ENCODE results near the gene URM1. TPM values are rescaled to one million over a fixed set of nuclear protein-coding genes. Genes with fewer than 3 reads are reported as not detected.

URM1 gene
- polyA plus RNA-seq, 2 of the 4 experiments (the other 2 are of a cell fraction) = 43.6 to 50.6 TPM

DNA sequence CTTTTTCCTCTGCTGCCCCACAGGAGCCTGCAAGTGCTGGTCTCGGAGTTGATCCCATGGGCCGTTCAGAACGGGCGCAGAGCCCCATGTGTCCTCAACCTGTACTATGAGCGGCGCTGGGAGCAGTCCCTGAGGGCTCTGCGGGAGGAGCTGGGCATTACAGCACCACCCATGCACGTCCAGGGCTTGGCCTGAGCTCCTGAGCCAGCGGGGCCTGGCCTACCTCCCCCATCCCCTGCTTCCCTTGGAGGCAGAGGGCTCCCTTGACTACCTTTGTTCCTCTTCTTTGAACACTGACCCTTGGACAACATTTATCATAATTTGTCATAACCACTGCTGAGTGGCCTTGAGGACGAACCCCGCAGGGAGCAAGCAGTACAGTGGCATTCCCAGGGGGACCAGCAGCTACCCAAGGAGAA is 37.7 kb upstream of the URM1 start:
- POLR2A ChIA-PET = interaction anchor here (1.1 kb wide), 1 partner anchor 8 kb away, joined by 3 read pairs; no protein-coding TSS in a partner anchor
- DNase-seq (ENCODE audit: low read depth in 1 of 2, low spot score in 1 of 2) (no peak), FAIRE-seq (no peak), ATAC-seq (no peak)
- Histone ChIP-seq H3K9me3 (no peaks in the 10 kb centered on the region), H3K4me2 (no peak overlapping the region), H3K4me3 (no peak overlapping the region), H3K27ac (no peak overlapping the region), H3K4me1 (peaks cover 5% of the 10 kb centered on the region; the same call in 1 of the 3 replicates)
- CTCF ChIA-PET = interaction anchor here (0.6 to 6.6 kb wide), 5 partner anchors 8 to 1589 kb away, joined by 3 to 40 read pairs (median 7); no protein-coding TSS in a partner anchor
- 93% methylated on average over 11 of the region's 11 CpGs for WGBS (ENCODE audit: missing lambda C conversion rate)
- TF ChIP-seq BHLHE40 (IDR thresholded peaks at IDR 0.05; ENCODE audit: low read depth, low read length) (no peak), ATOH8 (CRISPR knock-in tag; IDR thresholded peaks at IDR 0.05; ENCODE audit: low read depth) (no peak), HEYL (CRISPR knock-in tag; IDR thresholded peaks at IDR 0.05) (no peak), CHD4 (IDR thresholded peaks at IDR 0.05; ENCODE audit: borderline replicate concordance) (no peak), RFX5 (IDR thresholded peaks at IDR 0.05) (no peak), HMGXB4 (CRISPR knock-in tag; IDR thresholded peaks at IDR 0.05; ENCODE audit: borderline replicate concordance) (no peak), RAD21 (conservative IDR thresholded peaks at IDR 0.05 in 1 of 2, IDR thresholded peaks at IDR 0.05 in 1 of 2) (no peak), HDAC2 (IDR thresholded peaks at IDR 0.05) (no peak), REST (IDR thresholded peaks at IDR 0.05) (no peak), POLR2A (IDR thresholded peaks at IDR 0.05; ENCODE audit: low read length) (no peak), NPAS2 (CRISPR knock-in tag; IDR thresholded peaks at IDR 0.05; ENCODE audit: borderline replicate concordance) (no peak), HOXB13 (CRISPR knock-in tag; IDR thresholded peaks at IDR 0.05; ENCODE audit: low read depth) (no peak), MYC (IDR thresholded peaks at IDR 0.05; ENCODE audit: borderline replicate concordance, low read length) (no peak), TFCP2L1 (CRISPR knock-in tag; IDR thresholded peaks at IDR 0.05) (no peak), MAFK (IDR thresholded peaks at IDR 0.05; ENCODE audit: partially characterized antibody) (no peak)
- TF ChIP-seq, protein P1, sequence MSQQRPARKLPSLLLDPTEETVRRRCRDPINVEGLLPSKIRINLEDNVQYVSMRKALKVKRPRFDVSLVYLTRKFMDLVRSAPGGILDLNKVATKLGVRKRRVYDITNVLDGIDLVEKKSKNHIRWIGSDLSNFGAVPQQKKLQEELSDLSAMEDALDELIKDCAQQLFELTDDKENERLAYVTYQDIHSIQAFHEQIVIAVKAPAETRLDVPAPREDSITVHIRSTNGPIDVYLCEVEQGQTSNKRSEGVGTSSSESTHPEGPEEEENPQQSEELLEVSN (IDR thresholded peaks at IDR 0.05; ENCODE audit: borderline replicate concordance, low read depth) = no peak

GRCh38 chr9:128335161-128335560 is 36.0 kb upstream of the URM1 start:
- H3K9me3 ChIP-seq = no peaks in the 10 kb centered on the region
- DNase-seq (ENCODE audit: low read depth in 1 of 2, low spot score in 1 of 2) (no peak), ATAC-seq (no peak), FAIRE-seq (no peak)
- 0 out of 3 replicates have a peak, but pooled peaks cover 4% of the 10 kb centered on the region for H3K4me1 ChIP-seq
- 94% methylated on average over 7 of the region's 7 CpGs for WGBS (ENCODE audit: missing lambda C conversion rate)
- ChIA-PET POLR2A (no interaction called here), CTCF (interaction anchor here (0.6 to 6.6 kb wide), 7 partner anchors 10 to 84 kb away, joined by 3 to 40 read pairs (median 3); no protein-coding TSS in a partner anchor)
- TF ChIP-seq, protein P1 (IDR thresholded peaks at IDR 0.05; ENCODE audit: borderline replicate concordance, low read depth) = no peak
- no peak for TF ChIP-seq JUNB (IDR thresholded peaks at IDR 0.05)
- no peak for TF ChIP-seq RNF2 (IDR thresholded peaks at IDR 0.05; ENCODE audit: borderline replicate concordance, low read depth)
- TF ChIP-seq CBX8 (IDR thresholded peaks at IDR 0.05) = no peak
- TF ChIP-seq FOSL2 (IDR thresholded peaks at IDR 0.05) = no peak
- TF ChIP-seq FOSL2 (CRISPR knock-in tag; IDR thresholded peaks at IDR 0.05) = no peak
- no peak for TF ChIP-seq FOXS1 (CRISPR knock-in tag; IDR thresholded peaks at IDR 0.05)
- no peak for TF ChIP-seq JUN (IDR thresholded peaks at IDR 0.05)
- no peak for TF ChIP-seq BHLHE40 (IDR thresholded peaks at IDR 0.05; ENCODE audit: low read depth, low read length)
- TF ChIP-seq CBX2 (IDR thresholded peaks at IDR 0.05; ENCODE audit: borderline replicate concordance, low read depth) = no peak
- TF ChIP-seq MAX (IDR thresholded peaks at IDR 0.05) = no peak
- TF ChIP-seq HOXB5 (CRISPR knock-in tag; IDR thresholded peaks at IDR 0.05) = no peak
- no peak for TF ChIP-seq NR3C1 (IDR thresholded peaks at IDR 0.05)
- no peak for TF ChIP-seq GATA3 (IDR thresholded peaks at IDR 0.05; ENCODE audit: borderline replicate concordance)
- no peak for TF ChIP-seq MAZ (IDR thresholded peaks at IDR 0.05; ENCODE audit: borderline replicate concordance, low read depth, low read length)
- TF ChIP-seq HOXA7 (CRISPR knock-in tag; IDR thresholded peaks at IDR 0.05) = no peak
- no peak for TF ChIP-seq ESRRA (IDR thresholded peaks at IDR 0.05; ENCODE audit: borderline replicate concordance, low read length)
- H3K4me3 ChIP-seq = no peak overlapping the region
- no peak overlapping the region for H3K27ac ChIP-seq
- H3K4me2 ChIP-seq = no peak overlapping the region

Data from A549 (cell line).